Left ventricle myocardium superior (tissue), 1 donor: ENCODE data around the gene ALDH1L1. TPM values are rescaled to one million over a fixed set of nuclear protein-coding genes. Genes with fewer than 3 reads are reported as not detected.

Source experiments
- ATAC-seq: fragments of 200-7000 bp; cut with Tn5 transposase; one replicate; pipeline ENCODE4 v1.9.1; 2020; ENCODE audit warnings: mild to moderate bottlenecking, moderate library complexity
- DNase-seq: peaks from one replicate; pipeline ENCODE4 v3.0.0-alpha.2; 2020
- intact Hi-C: fragments of 100-400 bp; cut with micrococcal nuclease; formaldehyde crosslinking; loops from one replicate; pipeline ENCODE4 v1.11.0; 2022
- long read RNA-seq: library from polyadenylated mRNA; unstranded; transcript quantifications from one replicate; pipeline ENCODE4 v2.0.0, GENCODE V29; 2021
- total RNA-seq: library from RNA; stranded (reverse); fragmentation: NEBNext Ultra II Directional; extraction: Animal tissue kit (Norgen Biotek cat#: 25700); gene quantifications from one replicate; pipeline ENCODE4 v1.2.1, GENCODE V29; 2021
- donor health status: DM: no; HTN: yes; CAD: no; lungs with severe emphysema.

The ALDH1L1 gene
- 16.6 TPM for total RNA-seq
- long read RNA-seq, transcript ALDH1L1-203 (23 exons, 3,277 nt): major isoform, 25 of 52 reads
- long read RNA-seq, partial matches to known transcripts: 14 of 52 reads
- long read RNA-seq, other reads (novel, unspliced or antisense): 13 of 52 reads

- DNase-seq (peak; percentile 91), ATAC-seq (peak; percentile 97)
- intact Hi-C loops: no loop called here
Observed at GRCh38 chr3:126180477-126181397, at the start of gene ALDH1L1. ALDH1L1 (minus strand) TSS chr3:126180586; CDS start chr3:126160979, 19,607 bp downstream.

DNA sequence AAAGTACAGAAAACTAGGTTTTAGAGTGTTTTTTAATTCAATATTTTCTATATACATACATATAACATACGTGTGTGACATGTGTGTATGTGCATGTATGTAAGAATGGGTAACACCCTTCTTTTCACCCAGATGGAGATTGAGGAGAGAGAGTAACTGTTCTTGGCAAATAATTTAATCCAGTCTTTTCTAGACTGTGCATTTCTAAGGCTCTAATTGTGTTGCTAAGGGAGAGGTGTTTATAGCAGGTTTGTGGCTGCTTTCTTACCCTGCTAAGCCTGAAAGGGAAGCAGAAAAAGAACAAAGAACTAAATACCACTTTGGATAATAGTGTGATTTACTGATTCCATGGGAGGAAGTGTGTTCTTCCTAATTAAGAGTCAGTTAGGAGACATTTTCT, 46.0 kb upstream of the ALDH1L1 start:
- ATAC-seq: no peak
- DNase-seq: no peak
- intact Hi-C loops: no loop called here

DNA sequence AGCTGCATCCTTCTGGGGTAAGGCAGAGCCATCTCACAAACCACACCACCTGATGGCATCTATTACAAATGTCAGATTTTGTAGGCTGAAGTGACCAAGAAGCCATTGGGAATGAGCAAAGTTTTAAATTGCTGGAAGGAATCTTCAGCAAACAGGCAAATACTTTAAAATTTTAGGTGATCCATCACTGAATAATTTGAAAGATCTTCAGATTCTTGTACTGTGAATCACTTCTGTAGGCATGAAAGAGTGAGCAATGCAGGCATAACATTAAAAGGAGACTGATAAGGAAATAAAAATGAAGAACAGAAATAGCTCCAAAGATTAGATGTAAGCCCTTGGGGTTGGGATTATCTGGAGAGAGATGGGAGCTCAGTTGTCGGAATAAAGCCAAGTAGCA, 36.0 kb upstream of the ALDH1L1 start:
- ATAC-seq (no peak), DNase-seq (no peak)
- intact Hi-C loops: no loop called here

- intact Hi-C loops: no loop called here
- ATAC-seq (peak; percentile 74), DNase-seq (no peak)
Observed at GRCh38 chr3:126213379-126214028, 33.1 kb upstream of the ALDH1L1 start.

DNA sequence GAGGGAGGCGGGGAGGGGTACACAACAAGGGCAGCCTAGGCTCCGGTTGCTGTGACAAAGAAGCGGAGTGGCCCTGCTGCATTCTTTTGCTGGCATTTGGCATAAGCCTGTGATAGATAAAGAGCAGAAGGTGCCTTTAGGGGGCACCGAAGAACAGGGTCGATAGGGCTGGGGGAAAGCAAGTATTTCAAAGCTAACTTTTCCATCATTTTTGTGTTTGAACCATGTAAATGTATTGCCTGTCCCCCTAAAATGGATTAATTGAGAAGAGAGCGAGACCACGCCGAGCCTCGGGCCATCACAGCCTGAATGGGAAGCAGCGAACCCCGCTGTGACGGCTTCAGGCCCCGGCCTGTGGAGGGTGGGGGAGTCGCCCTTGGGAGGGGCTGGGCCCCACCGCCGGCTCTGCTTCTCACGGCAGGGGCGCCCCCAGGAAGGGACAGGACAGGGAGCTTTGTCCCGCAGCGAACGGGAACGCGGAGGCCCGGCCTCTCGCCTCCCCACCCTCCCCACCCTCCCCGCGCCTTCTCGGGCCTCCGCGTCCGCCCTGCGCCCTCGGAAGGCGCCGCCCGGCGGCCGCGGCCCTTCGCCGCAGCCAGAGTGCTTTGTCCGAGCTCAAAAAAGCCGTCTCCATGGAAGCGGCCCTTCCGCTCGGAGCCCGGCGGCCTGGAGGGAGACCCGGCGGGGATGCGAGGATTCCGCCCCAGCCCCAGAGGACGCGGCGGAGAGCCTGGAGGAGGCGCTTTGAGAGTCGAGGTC, 32.4 kb upstream of the ALDH1L1 start:
- peak; percentile 73 for DNase-seq
- intact Hi-C loops: no loop called here
- ATAC-seq: peak; percentile 86

DNA sequence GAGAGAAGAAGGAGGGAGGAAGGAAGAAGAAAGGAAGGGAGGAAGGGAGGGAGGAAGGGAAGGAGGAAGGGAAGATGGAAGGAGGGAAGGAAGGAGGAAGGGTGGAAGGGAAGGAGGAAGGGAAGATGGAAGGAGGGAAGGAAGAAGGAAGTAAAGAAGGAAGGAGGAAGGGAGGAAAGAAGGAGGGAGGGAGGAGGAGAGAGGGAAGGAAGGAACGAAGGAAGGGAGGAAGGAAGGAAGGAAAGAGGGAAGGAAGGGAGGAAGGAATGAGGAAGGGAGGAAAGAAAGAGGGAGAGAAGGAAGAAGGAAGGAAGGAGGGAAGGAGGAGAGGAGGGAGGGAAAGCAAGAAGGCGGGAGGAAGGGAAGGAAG, 31.8 kb upstream of the ALDH1L1 start:
- intact Hi-C loops: no loop called here
- no peak for ATAC-seq
- DNase-seq: no peak

DNA sequence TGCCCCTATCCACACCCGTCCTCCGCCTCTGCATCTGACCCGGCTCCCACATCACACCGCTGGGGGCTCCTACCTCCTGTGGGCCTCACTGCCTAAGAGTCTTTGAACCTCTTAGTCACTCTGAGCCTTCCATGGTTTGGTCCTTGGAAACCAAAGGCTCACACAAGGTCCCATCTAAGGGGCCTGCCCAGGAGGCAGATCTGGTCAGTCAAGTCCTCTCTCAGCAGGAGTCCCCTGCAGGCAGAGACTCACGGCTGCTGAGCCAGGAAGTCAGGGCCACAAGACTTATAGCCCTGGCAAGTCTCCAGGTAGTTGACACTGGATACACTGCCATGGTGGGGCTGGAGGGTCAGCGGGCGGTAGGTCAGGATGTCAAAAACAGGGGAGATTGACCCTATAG, 31.2 kb upstream of the ALDH1L1 start:
- DNase-seq (no peak), ATAC-seq (no peak)
- intact Hi-C loops: no loop called here

DNA sequence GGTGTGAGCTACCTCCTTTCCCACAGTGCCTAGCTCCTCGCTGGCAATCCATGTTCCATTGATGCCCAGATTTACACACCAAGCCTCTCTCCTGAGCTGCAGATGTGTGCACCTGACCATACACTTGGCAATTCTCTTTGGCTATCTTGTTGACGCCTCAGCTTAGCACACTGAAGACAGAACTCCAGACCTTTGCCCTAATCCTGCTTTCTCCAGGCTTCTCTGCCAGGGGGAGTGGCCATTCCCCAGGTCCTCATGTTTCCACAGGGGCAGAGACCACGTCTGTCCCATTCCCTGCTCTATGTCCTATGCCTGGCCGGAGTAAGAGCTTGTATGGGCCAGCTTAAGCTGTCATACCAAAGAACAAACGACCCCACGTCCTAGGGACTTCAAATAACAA, 30.2 kb upstream of the ALDH1L1 start:
- ATAC-seq (no peak), DNase-seq (no peak)
- intact Hi-C loops: no loop called here

- DNase-seq: peak; percentile 39
- ATAC-seq: no peak
- intact Hi-C loops: no loop called here
Observed at GRCh38 chr3:126209741-126210140, 29.4 kb upstream of the ALDH1L1 start.

DNA sequence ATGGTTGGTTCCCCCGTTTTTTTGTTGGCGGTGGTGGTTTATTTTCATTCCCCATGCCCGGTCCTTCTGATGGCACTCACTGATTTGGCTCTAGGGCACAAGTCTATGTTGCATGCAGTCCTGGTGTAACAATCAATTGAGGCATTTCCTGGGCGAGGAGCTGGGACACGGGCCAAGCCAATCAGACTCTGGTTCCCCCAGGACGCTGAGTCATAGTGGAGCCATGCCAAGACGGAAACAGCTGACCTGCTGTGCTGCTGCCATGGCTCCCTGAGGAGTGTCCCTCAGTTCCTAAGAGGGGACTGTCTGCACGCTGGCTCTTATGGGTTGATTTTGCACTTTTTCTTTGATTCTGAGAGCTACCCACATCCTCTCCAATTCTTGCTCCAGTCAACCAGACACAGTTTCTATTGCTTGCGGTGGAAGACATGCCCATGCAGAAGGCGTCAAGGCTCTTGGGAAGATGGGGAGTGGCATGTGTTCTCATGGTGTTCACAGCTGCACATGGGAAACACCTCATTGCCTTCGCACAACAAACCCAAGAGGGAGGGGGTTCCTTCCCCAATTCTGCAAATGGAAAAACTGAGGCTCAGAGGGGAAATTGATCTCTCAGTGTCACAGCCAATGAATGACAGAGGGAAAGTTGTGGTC, 28.3 kb upstream of the ALDH1L1 start:
- DNase-seq (peak; percentile 82), ATAC-seq (peak; percentile 57)
- intact Hi-C loops: no loop called here

DNA sequence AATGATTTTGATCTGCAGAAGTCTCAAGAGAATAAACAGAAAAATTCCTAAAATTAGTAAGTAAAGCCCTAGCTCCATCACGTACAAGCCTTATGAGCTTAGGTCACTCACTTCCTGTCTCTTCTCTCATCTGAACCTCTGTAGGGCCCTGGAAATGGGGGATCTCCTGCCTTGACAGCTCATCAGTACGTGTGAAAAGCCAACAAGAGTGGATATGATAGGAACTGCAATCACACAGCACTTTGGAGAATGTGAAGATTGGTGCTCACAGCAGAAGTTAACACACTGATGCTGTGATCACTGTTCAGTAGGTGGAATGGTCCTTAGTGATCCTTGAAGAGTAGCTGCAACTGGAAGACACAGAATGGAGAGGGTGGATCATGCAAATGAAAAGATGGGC, 27.8 kb upstream of the ALDH1L1 start:
- intact Hi-C loops: no loop called here
- DNase-seq (no peak), ATAC-seq (no peak)

- no peak for ATAC-seq
- intact Hi-C loops: no loop called here
- no peak for DNase-seq
Observed at GRCh38 chr3:126207166-126207565, 26.8 kb upstream of the ALDH1L1 start.

GRCh38 chr3:126205717-126206655, 25.6 kb upstream of the ALDH1L1 start:
- DNase-seq: no peak
- intact Hi-C loops: no loop called here
- peak; percentile 50 for ATAC-seq

GRCh38 chr3:126202680-126203079, 22.3 kb upstream of the ALDH1L1 start:
- ATAC-seq (no peak), DNase-seq (no peak)
- intact Hi-C loops: no loop called here

DNA sequence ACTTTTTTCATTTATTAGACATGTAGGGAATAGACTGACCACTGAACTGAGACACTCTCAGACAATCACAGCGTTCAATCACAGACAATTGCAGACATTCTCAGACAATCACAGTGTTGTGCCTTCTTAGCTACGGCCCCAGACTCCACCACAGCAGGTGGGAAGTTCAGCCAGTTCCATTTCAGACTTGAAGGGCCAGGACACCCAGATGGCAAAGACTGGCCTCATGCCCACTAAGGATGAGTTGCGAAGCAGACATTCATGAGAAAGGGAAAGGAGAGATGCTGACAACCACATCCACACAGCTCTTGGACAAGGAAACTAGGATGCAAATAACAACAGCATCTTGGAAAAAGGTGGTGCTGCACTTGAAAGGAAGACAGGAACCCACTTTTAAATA, 21.9 kb upstream of the ALDH1L1 start:
- intact Hi-C loops: no loop called here
- ATAC-seq: no peak

GRCh38 chr3:126201168-126201567, 20.8 kb upstream of the ALDH1L1 start:
- no peak for ATAC-seq
- intact Hi-C loops: no loop called here
- no peak for DNase-seq

More for the DNA sequence above, 21.9 kb upstream of the ALDH1L1 start:
- no peak for DNase-seq

DNA sequence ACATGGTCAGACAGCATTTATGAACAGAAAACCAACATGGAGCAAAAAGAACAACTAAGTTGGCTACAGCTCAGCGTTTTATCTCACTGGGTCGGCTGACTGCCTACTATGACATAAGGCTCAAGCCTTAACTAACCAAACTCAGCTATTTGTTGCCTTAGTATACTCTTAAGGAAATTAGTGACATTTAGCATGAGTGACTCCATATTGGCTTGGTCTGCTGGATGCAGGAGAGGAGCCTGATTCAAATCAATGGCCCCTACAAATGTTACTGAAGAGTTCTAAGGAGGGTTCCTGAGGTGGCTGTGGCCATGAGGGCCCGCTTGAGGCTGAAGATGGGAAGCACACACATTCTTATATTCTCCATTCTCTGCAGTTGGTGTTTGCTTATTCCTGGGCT, 20.1 kb upstream of the ALDH1L1 start:
- ATAC-seq: no peak
- DNase-seq: no peak
- intact Hi-C loops: no loop called here

- DNase-seq (no peak), ATAC-seq (no peak)
- intact Hi-C loops: no loop called here
Observed at GRCh38 chr3:126199256-126199655, 18.9 kb upstream of the ALDH1L1 start.
